Stimulated activated CD8-positive, alpha-beta memory T cell treated with anti-CD3 and anti-CD28 coated beads, Interleukin-7, amount 100 ng/mL, for 1 hour (primary cell): ENCODE measurements around the gene LYPD1.
"Not testable (repeated sequence)": the region's sequence is repeated elsewhere in the genome, so short reads cannot be mapped to it uniquely, and the experiment has no call there.

ENCODE experiments used
- DNase-seq, 2 donors: peaks; one replicate each; pipeline ENCODE4 v3.0.0-alpha.2; 2020; ENCODE audit warnings: low read depth in 2 of 2

Gene LYPD1, protein sequence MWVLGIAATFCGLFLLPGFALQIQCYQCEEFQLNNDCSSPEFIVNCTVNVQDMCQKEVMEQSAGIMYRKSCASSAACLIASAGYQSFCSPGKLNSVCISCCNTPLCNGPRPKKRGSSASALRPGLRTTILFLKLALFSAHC

DNA sequence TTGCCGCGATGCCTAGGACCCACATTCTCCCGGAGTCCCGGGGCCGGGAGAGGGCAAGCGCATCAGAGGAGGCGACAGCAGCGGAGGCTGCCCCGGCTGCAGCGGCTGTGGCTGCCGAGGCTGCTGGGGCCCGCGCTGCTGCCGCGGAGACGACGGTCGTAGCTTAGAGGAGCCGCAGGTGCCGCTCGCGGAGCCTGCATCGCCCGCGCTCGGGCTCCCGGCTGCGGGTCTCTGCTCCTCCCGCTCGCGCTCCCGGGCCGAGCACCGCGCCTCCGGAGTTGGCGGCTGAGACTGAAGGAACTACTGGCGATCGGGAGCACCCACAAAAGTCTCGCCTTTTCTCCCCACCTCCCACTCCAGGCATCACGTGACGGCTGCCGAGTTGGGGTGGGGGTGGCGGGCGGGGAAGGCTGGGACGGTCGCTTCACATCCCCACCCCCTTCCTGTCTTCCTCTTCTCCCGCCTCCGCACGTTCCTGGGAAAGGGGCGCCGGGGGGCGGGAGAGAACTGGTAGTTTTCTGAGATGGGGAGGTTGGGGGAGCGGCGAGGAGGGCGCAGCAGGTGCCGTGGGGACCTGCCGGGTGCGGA, at the start of gene LYPD1:
LYPD1 (minus strand) TSS at position 298 of the 588 bp plus-strand sequence; CDS start at position 25, 273 bp downstream.
- no peak for DNase-seq

- no peak for DNase-seq
These were observed 49.5 kb upstream of the LYPD1 start for GRCh38 chr2:132719480-132719879.

DNA sequence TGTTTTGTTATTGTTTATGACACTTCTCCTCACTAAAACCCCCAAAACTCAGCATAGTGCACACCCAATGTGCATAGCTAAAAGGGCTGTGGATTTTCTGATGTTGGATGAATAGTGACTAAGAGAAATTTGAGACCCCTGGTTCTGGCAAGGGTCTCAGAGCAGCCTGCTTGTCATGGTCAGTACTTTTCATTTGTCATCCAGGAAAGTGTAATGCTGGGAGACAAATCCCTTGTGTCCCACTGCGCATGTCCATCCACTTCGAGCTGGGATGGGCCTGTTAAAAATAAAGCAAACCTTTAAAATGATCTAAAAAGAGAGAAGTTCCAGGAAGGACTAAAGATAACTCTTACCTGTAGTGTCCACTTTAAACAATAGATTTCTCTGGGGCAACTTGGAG, 46.9 kb upstream of the LYPD1 start:
- DNase-seq: no peak

DNA sequence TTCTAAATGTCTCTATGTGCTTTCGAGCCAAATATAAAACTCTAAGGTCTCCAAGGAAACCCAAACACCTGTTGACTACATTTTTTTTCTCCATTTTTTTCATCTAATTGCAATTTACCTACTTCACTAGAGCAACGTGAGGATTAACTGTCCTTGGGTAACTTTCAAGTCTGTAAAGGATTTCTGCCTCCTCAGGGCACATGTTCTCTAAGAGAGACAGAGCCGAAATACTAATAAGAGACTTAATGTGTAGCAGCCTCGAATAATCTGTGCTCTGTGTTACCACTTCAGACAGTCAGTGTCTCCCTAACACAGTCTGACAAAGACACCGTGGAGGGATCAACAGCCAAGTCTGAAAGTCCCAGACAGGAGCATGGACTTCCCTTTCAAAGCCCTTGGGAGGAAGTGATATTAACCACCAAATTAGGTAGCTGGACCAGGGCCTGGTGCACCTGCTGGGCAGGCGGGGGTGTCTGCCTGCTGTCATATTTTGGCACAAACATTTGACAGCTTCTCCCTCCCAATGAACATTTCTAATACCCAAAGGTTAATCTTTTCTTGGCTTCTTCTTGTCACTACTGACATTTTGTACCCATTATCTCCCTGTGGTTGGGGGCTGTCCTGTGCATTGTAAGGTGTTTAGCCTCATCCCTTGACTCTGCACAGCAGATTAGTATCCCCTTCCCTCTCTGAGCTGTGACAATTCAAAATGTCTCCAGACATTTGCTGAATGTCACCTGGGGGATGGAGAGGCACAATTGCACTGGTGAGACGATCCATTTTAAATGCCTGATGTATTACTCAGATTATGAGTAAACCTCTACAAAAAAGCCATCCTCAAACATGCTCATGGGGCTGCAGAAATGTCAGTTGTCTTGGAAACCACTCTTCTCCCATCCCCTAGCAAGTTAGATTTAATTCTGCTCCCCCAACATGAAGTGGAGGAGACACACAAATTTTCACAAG, 45.7 kb upstream of the LYPD1 start:
- no peak for DNase-seq

GRCh38 chr2:132703396-132703795, 33.4 kb upstream of the LYPD1 start:
- DNase-seq: no peak

- DNase-seq: no peak
These were observed 31.8 kb upstream of the LYPD1 start for GRCh38 chr2:132701810-132702209.

GRCh38 chr2:132699802-132700201, 29.8 kb upstream of the LYPD1 start:
- not testable (repeated sequence) for DNase-seq

DNA sequence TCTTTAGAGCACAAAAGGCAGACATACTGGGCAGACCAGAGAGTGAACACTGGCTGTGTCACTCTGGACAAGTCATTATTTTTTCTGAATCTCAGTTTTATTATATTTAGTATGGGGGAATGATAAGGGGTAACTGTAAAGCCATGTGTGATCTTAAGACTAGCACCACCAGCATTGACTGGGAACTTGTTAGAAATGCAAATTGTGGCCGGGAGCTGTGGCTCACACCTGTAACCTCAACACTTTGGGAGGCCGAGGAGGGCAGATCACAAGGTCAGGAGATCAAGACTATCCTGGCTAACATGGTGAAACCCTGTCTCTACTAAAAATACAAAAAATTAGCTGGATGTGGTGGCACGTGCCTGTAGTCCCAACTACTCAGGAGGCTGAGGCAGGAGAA, 28.3 kb upstream of the LYPD1 start:
- not testable (repeated sequence) for DNase-seq

DNA sequence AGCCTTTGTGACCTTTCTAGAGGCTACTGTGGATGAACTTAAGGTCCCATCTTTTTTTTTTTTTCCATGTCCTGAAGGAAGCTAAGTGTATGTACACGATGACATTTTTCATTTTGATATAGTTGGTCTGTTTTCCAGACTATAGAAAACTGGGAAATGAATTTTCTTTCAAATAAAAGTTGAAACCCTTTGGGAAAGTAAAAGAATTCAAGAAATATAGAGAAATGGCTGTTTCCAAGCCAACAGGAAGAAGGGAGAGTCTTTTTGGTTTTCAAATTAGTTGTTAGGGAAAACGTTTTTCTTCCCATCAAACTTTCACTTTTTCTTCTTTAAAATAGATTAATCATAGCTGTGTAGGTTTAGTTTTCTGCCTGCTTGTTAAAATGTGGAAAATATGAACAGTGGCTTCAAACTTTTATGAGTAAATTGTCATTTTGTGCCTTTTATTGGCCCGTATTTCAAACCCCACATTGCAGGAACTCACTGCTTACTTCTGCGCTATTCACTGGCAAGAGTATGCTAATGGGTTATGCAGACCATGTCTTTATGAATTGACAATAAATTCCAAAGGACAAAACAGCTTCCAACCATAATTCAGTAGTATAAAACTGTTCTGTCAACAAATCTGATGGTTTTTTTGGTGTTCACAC, 27.7 kb upstream of the LYPD1 start:
- DNase-seq: no peak

GRCh38 chr2:132692816-132693215, 22.8 kb upstream of the LYPD1 start:
- no peak for DNase-seq

- no peak for DNase-seq
These were observed 21.6 kb upstream of the LYPD1 start for GRCh38 chr2:132691556-132691955.

- no peak for DNase-seq
These were observed 20.8 kb upstream of the LYPD1 start for GRCh38 chr2:132690664-132691303.

- DNase-seq: no peak
These were observed 11.8 kb upstream of the LYPD1 start for GRCh38 chr2:132681766-132682165.

DNA sequence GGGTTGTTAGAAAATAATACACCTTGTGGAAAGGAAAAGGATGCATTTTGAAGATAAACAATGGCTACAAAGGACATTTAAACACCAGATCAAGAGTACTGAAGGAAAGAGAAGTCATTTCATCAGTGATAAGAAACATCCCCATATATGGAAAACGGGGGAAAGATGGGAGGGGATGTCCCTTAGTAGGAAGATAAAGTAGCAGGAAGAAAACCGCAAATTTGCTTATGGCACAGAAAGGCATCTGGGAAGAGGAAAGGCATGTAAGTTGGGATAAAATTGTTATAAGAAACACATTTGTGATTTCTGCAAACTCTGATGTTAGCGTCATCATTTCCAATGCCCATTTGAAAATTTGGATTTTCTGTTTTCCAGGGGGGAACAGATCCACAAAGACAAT, 10.5 kb upstream of the LYPD1 start:
- DNase-seq: no peak

DNA sequence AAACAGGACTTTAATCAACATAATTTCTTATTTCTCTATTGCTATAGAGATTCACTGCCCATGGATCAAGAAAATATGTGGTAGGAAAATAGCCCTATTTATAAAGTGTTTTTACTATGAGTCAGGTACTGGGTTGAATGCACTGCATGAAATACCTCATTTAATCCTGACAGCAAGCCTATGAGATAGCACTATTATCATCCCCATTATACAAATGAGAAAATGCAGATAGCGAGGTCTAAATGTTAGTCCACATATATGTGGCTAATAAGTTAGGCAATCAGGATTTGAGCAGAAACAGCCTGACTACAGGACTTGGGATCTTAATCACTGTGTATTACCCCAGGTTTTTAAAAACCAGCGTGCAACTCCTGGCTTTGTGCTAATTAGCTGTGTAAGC, 8.5 kb upstream of the LYPD1 start:
- no peak for DNase-seq

DNA sequence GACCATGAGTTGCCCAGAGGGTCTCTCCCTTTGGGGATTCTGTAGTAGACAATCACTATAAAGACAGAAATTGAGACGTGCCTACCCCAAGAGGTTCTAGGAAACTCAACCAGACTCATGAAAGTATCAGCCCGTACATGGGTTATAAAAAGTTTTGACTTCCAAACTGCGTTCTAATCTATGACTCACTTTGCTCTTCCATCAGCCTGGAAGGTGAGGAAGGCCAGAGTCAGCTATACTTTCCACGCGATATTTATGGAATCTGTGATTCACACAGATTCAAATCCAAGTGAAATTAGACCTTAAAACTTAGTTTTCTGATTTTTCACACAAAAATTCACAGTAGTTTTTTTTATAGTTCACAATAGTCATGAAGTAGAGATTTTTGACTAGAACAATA, 7.7 kb upstream of the LYPD1 start:
- no peak for DNase-seq

DNA sequence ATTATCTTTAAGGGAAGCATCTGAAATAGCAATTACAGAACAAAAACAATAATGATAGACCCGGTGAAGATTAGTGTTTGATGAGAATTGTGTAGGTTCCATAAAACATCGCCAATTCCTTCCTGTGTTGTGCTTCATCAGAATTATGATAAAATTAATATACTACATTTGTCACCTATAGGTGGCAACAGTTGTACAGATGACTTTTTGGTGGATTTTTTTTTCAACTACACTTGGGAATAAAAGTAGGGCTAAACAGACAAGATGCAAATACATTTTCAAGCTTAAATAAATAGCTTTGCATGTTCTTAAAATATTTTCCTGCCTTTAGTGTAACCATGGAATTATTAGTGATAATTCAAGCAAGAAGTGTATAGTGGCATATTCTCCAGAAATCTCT, 7.0 kb upstream of the LYPD1 start:
- DNase-seq: no peak

DNA sequence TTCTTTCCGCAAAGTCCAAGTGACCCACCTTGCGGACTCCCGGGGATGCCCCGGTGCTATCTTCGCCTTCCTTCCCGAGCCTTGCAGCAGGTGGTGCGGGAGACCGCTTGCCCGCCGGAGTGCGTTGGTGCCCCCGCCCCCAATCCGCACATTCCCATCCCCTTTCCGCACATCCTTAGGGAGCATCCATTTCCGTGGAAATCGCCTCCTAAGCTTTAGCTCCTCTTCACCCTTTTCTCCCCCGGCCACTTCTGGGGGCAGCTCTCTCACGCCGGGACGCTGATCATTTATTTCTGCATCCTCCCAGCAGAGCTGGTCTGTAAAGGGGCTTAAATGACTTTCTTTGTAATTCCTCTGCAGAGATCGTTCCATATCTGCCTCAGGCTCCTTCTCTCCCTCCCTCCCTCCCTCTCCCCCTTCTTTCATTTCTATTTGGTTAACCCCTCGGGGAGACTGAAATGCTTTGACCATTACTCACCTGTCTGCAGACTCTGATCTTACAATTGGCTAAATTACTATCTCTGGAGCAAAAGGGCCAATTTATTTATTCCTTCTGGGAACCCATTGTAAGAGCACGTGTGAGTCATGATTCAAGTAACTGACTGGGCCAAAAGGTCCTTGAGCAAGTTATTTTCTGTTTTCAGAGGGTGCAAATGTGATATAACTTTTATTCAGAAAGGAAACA, 1.3 kb upstream of the LYPD1 start:
- DNase-seq: no peak

GRCh38 chr2:132670496-132671150, 618 bp upstream of the LYPD1 start:
- no peak for DNase-seq

DNA sequence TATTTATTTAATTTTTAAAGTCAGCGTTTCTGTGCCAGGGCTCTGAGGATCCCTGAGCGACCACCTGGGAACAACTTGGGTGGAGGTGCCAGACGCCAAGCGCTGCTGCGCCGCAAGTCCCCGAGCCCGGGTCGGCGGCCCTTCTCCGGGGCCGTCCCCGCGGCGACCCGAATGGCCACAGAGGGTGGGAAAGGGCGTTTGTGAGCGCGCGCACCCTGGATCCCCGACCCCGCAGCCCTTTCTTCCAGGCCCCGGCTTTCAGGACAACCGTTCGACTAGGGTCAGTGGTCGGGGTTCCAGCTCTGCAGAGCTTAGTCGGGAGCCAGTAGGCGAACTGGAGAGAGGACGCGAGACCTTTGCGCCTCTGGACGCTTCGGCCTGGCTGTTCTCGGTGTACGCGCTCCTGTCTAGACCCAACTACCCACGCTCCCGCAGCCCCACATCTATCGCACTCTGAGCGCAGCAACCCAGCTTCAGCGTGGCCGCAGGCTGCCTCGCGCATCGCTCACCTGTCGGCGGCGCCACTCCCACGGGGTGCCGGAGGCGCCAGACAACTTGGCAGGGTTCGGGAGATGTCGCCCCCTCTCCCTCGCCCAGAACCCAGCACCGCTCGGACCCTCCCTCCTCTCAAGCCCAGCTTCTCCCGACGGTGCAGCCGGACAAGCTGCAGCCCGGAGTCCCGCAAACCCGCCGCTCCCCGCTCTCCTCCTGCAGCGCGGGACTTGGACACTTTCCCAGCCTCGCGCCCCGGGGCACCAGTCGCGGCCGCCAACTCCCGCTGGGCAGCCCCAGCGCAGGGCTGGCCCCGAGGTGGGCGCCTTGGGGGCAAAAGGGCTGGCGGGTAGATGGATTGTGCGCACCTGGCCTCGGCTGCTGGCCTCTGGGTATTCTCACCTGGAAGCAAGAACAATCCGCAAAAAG, 758 bp downstream of the LYPD1 start:
- DNase-seq: no peak
